CD1c-positive myeloid dendritic cell (primary cell): Measurements from ENCODE around the gene TLX2.

ENCODE experiments used
- DNase-seq: peaks from one replicate; pipeline ENCODE4 v3.0.0-alpha.2; 2016; ENCODE audit errors: extremely low spot score

TLX2 gene

DNA sequence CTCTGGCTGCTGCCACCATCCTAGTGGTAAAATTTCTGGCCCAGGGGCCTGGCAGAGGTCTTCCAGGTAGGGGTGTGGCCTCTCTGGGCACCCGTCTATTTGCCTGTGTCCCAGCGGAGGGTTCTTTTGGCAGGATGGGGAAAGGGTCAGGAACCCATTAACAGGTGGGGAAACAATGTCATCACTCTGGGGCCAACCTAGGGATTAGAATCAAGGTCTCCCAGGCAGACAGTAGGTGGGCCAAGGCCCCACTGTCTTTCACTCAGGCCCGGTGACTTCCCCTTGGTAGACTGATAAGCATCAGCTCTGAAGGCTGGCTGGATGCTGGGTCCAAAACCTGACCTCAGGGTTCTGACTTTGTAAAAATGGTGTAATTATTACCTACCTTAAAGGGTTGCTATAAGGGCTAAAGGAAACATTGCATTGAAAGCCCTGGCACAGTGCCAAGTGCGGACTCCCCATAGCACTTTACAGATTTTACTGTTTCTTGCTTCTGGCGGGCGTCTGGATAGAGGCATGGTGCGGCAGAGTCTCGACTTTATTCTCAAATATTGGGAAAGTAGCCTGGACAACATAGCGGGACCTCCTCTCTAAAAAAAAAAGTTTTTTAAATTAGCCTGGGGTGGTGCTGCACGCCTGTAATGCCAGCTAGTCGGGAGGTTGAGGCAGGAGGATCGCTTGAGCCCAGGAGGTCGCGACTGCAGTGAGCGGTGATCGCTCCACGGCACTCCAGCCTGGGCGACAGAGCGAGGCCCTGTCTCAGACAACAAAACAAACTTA is 17.1 kb upstream of the TLX2 start:
- DNase-seq = no peak

DNA sequence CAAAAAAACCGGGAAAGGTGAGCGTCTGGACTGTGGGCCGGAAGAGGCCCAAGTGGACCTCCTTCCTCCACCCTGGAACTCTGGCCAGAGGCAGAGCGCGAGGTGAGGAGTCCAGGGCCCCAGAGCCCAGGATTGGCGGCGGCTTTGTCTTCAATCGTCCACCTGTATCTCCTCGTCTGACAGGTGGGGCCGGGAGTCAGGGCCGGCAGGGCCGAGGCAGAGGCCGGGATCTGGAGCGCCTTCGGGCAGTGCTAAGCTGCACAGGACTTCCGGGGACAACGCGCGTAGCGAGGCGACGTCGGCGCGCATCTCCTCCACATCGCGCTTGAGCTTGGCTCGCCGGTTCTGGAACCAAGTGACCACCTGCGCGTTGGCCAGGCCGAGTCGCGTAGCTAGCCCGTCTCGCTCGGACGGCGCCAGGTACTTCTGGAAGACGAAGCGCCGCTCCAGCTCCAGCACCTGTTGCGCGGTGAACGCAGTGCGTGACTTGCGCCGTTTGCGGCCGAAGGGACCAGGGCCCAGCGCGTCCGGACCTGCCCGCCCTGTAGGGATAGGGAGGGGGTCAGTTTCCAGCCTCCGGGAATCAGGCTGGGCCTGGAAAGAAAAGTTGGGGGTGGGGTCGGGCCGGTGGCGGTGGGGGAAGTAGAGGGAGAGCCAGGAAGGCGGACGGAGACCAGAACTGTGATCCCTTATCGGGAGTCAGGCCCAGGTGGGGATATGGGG is 16.3 kb upstream of the TLX2 start:
- no peak for DNase-seq

- peak; percentile 35 for DNase-seq
Observed at GRCh38 chr2:74498500-74499266, 15.6 kb upstream of the TLX2 start.

DNA sequence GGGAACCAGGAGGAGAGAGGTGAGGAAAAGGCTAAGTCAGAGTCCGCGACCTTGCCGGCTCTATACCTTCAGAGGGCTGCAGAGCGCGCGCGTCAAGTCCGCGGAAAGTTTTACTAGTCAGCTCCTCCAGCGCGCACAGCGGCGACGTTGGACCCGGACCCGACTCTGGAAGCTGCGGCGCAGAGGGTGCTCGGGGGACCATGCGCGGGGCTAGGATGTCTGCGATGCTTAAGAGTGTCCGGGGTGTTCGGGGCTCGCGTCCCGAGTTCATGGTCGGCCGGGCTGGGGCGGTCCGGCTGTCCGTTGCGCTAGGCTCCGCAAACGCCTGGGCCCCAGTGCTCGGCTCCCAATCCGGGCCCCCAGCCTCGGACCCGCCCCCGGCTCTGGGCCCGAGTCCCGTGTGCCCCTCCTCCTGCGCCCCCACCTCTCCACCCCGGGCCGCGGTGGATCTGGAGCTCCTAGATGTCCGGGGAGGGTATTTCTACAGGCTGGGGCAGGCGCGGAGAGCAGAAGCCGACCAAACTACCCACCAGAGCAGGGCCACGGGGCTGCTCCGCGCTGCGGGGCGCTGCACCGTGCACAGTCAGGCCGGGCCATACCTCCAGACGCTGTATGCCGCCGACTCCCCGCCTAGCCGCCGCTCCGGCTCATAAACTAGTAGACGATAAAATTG is 14.8 kb upstream of the TLX2 start, which contains the start of gene LBX2:
LBX2 (minus strand) TSS at position 337 of the 673 bp plus-strand sequence; CDS start at position 271, 66 bp downstream.
- no peak for DNase-seq

GRCh38 chr2:74499940-74500577 is 14.2 kb upstream of the TLX2 start:
- DNase-seq = no peak

DNA sequence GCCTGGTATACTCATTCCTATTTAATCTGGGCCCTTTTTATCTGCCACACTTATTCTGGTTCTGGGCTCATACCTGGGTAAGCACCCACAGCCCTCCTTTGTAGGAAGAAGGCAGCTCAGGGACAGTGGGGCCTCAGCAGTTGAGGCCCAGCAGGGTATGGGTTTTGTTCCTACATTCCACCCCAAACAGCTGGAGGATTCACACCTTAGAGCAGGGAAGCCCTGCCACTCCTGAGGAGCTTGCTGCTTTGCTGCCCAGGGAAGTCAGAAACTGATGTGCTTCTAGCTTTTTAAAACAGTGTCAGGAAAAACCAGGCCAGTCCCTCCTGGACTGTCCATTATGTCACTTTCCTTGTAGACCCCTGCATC is 13.7 kb upstream of the TLX2 start:
- DNase-seq = no peak

DNA sequence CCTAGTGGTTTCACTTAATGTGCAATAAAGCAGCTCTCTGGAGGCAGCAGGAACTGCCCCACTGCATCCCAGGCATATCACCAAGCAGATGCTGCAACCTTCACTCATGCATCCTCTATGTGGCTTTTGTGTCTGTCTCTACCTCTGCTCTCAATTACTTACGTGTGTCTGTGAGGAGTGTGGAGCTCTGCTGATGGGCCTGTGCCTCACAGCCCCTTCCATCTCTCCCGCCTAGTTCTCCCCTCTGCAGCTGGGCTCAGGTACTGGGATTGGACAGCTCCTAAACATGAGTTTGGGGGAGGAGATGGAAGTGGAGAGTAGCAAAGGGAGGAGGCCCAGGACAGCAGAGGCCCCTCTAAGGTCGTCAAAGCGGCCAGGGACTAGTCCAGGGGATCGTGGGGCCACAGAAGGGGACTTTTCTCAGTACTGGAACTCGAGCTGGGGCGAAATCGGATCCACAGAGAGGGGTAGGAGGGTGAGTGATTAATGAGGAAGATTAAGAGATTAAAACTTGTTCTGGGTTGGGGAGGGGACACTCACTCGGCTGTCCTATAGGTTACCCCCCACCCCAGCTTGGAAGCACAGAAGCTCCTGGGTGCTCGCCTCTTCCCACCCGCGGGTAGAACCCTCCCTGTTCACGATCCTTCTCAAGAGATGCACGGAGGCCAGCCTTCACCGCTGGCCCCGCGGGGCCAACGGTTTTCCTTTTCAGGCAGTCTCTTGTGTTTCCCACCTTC is 12.7 kb upstream of the TLX2 start:
- DNase-seq = no peak

GRCh38 chr2:74502147-74502719 is 12.0 kb upstream of the TLX2 start:
- DNase-seq = no peak

GRCh38 chr2:74502720-74503505 is 11.3 kb upstream of the TLX2 start:
- DNase-seq = peak; percentile 71

DNA sequence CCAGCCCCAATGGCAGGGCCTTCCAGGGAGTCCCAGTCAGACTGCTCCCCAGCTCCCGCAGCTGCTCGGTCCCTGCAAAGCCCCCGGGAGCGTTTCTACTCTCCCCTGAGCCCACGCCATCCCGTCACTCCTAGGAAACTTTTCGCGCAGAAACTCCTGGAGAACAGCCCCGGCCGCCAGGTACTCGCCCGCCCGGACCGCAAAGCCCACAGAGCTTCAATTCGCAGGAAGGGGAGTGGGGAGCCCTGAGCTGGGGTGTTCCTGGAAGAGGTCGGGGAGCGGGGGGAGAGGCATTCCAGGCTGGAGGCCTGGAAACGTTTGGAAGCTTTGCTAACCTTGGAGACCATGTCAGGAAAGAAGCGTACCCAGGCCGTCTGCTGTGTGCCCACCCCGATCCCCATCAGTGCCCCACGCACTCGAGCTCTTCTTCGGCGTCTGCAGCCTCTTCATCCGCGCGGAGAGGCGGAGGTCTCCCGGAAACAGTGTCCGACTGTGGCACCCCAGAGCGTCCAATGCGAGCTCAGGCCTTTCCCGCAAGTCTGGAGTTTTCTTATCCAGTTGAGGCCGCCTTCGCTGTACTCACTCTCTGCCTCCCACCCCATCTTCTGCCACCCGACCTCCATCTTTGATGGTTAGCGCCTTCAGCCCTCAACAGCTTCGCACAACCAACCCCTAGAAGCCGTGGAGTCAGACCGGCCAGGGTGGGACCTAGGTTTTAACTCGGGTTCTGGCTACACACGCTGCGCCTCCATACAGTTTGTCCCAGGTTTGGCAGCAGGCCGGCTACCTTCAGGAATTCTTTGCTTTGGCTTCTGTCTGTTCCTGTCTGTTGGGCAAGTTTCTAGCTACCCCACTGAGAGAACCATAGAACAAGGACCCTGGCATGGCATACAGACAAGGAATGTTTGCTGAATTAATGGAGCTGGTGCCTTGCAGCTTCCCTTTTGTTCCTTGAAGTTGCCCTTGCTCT is 10.5 kb upstream of the TLX2 start:
- no peak for DNase-seq

- DNase-seq = no peak
Observed at GRCh38 chr2:74504591-74504990, 9.7 kb upstream of the TLX2 start.

GRCh38 chr2:74505448-74506246 is 8.6 kb upstream of the TLX2 start:
- DNase-seq = no peak

DNA sequence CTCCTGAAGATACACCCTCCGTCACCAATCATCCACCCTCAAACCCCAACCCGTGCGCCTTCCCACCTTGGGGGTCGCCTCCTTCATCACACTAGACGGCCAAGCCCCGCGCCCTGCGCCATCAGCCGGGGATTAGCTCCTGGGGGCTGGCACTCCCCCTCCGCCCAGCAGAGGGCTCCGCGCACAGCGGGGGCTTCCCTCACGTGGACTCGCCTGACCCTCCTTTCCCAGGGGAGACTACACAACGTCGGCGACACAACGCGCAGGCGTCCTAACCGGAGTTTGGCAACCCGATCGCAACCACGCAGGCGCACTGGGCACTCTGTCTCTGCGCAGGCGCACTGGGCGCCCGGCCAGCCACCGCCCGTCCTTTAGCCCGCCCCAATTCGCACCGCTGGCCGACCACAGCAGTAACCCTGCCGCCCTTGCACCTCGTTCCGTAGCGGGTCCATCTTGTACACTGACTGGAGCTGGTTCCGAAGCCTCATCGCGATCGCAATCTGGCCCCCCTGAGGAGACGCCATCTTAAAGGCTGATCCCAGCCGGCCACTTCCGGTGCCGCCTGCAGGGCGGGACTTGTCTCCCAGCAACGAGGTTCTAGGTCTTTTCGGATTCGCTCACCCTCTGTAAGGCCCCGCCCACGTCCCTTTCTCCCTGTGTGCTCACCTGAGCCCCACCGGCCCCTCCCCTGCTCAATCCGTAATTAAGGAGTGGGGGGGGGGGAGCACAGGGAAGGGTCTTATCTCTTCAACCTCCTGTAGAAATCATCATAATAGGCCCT is 6.9 kb upstream of the TLX2 start, which contains the start of gene PCGF1:
PCGF1 (minus strand) TSS at position 551 of the 781 bp plus-strand sequence; CDS start at position 524, 27 bp downstream.
- peak; percentile 98 for DNase-seq

DNA sequence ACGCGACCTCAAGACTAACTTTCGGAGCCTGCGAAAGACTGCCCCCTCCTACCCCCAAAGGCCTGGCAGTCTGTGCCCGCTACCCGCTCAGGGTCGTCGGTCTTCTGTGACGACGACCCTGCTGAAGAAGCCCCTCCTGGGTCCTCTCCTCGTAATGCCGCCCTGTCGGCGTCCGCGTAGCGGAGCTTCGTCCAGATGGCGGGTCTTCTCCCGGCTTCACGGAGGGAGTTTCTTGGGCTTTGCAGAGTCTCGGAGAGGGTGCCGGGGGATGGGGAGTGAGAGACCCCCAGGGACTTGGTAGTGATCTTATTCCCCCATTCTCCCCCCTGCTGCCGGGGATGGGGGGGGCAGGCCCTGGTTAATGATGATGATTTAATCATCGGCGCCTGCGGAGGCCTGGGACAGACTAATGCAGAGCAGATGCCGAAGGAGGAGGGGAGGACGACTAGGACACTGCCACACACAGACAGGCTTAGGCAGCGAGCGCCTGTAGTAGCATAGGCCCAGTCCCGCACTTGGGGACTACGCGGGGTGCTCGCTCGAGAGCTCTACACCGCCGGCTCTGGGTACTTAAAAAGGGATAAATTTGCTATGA is 6.2 kb upstream of the TLX2 start:
- no peak for DNase-seq

GRCh38 chr2:74510272-74510671 is 4.0 kb upstream of the TLX2 start:
- no peak for DNase-seq
